HFFc6 (cell line): ENCODE results near the gene TFEB. TPM values are rescaled to one million over a fixed set of nuclear protein-coding genes. Genes with fewer than 3 reads are reported as not detected.

Source experiments
- DNase-seq: peaks from one replicate; pipeline ENCODE4 v3.0.0-alpha.2; 2018
- H3K27ac Mint-ChIP-seq: 2 replicates; pipeline ENCODE4 v1.8.0; 2020; ENCODE audit warnings: mild to moderate bottlenecking, mixed read lengths
- H3K27me3 Mint-ChIP-seq: 2 replicates; pipeline ENCODE4 v1.8.0; 2021; ENCODE audit warnings: mild to moderate bottlenecking, moderate library complexity, mixed read lengths; ENCODE audit not compliant: insufficient read depth
- H3K36me3 Mint-ChIP-seq: 2 replicates; pipeline ENCODE4 v1.8.0; 2021; ENCODE audit warnings: low read depth, mixed read lengths
- H3K4me1 Mint-ChIP-seq: 2 replicates; pipeline ENCODE4 v1.8.0; 2020; ENCODE audit warnings: low read depth, mixed read lengths
- H3K4me3 Mint-ChIP-seq: 2 replicates; pipeline ENCODE4 v1.8.0; 2020; ENCODE audit warnings: mild to moderate bottlenecking, moderate library complexity, mixed read lengths
- H3K9me3 Mint-ChIP-seq: 2 replicates; pipeline ENCODE4 v1.8.0; 2020; ENCODE audit warnings: mild to moderate bottlenecking, mixed read lengths
- CTCF ChIP-seq: fragments of 200-600 bp; sonication (generic); IDR thresholded peaks from 2 replicates; pipeline ENCODE4 v1.5.0; 2021; ENCODE audit warnings: antibody characterized with exemption, mild to moderate bottlenecking
- total RNA-seq, 6 experiments: library from RNA; stranded (reverse); fragmentation: NEBNext Ultra II Directional; extraction: Animal tissue kit (Norgen Biotek cat#: 25700); gene quantifications; 2 replicates in 1 of 6; 3 replicates in 5 of 6; pipeline ENCODE4 v1.2.3, GENCODE V29; 2021

The TFEB gene
- total RNA-seq, 6 experiments from 2014 or later: 8.7 to 14.2 (median 11.0) TPM

GRCh38 chr6:41724228-41724580 is 11.2 kb downstream of the TFEB start:
- Mint-ChIP-seq H3K27me3 (no peaks in the 10 kb centered on the region), H3K27ac (peak overlapping the region; percentile 91), H3K4me1 (peaks cover 41% of the 10 kb centered on the region), H3K4me3 (no peak overlapping the region), H3K36me3 (no peaks in the 10 kb centered on the region), H3K9me3 (no peaks in the 10 kb centered on the region)
- TF ChIP-seq CTCF: no peak
- no peak for DNase-seq

DNA sequence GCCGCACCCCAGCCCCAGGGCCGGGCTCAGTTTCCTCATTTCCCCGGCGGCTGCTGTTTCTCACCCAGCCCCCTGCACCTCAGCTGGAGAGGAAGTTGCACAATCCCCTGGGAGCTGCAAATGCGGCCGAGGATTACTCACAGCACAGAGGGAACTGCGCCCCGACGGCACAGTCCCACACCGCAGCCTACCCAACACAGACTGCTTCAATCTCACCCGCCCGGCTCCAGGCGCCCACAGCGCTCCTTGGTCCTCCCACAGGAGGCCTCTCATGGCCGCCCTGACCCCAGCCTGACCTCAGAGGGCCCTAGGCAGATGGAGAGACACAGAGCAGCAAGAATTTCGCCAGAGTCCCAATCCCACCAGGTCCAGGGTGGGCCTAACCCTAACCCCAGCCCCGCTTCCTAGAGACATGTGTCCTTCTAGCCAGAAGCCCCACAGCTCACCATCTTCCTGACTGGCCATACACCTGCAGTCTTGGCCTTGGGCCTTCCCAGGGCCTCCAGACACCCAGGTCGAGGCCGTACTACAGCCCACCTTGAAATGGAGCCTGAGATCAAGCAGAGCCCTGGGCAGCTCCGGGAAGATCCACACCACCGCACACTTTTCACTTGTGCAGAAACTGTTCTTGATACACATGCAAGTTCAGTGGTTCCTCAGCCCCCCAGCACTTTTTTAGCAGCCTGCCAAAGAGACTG is 11.7 kb downstream of the TFEB start:
- DNase-seq: peak; percentile 83
- Mint-ChIP-seq H3K4me3 (peak overlapping the region; percentile 55), H3K36me3 (no peaks in the 10 kb centered on the region), H3K9me3 (no peaks in the 10 kb centered on the region), H3K4me1 (peaks cover 41% of the 10 kb centered on the region), H3K27ac (peak overlapping the region; percentile 91), H3K27me3 (no peaks in the 10 kb centered on the region)
- no peak for TF ChIP-seq CTCF

DNA sequence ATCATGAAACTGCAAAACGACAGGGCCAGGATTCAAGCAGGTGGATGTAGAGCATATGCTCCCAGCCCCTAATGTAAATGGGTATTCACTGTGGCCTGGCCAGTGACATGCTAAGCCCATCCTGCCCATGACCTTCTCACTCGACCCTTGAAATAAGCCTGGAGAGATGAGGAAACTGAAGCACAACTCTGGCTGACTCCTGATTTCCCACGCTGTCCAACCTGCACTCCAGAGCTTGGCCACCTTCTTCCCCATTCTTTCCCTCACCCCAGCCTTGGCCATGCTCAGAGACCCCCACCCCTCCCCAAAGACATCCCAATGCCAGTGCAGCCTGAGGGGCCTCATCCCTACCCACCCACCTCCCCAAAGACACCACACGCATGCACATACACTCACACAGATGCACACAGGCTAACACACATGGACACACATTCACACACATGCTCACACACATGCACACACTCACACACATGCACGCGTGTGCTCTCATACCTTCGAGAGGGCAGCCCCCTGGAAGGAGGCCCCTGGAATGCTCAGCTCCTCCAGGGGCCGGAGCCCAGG is 12.4 kb downstream of the TFEB start:
- no peaks in the 10 kb centered on the region for H3K36me3 Mint-ChIP-seq
- no peaks in the 10 kb centered on the region for H3K9me3 Mint-ChIP-seq
- TF ChIP-seq CTCF: no peak
- no peaks in the 10 kb centered on the region for H3K27me3 Mint-ChIP-seq
- peaks cover 41% of the 10 kb centered on the region for H3K4me1 Mint-ChIP-seq
- peak overlapping the region; percentile 91 for H3K27ac Mint-ChIP-seq
- no peak for DNase-seq
- peak overlapping the region; percentile 55 for H3K4me3 Mint-ChIP-seq

- H3K27ac Mint-ChIP-seq: no peak overlapping the region; the same call in 1 of the 2 replicates
- TF ChIP-seq CTCF: no peak
- H3K27me3 Mint-ChIP-seq: no peaks in the 10 kb centered on the region
- H3K4me3 Mint-ChIP-seq: no peak overlapping the region
- H3K9me3 Mint-ChIP-seq: no peaks in the 10 kb centered on the region
- no peak for DNase-seq
- peaks cover 55% of the 10 kb centered on the region for H3K4me1 Mint-ChIP-seq
- no peaks in the 10 kb centered on the region for H3K36me3 Mint-ChIP-seq
These were observed 14.0 kb downstream of the TFEB start for GRCh38 chr6:41721414-41721813.

GRCh38 chr6:41720783-41721182 is 14.6 kb downstream of the TFEB start:
- Mint-ChIP-seq H3K4me3 (no peak overlapping the region), H3K9me3 (no peaks in the 10 kb centered on the region), H3K36me3 (peaks cover 2% of the 10 kb centered on the region; the same call in 1 of the 2 replicates), H3K27me3 (no peaks in the 10 kb centered on the region), H3K27ac (no peak overlapping the region), H3K4me1 (peaks cover 62% of the 10 kb centered on the region)
- no peak for DNase-seq
- no peak for TF ChIP-seq CTCF
